K562 (cell line): ENCODE results near the gene TRIM25. TPM values are rescaled to one million over a fixed set of nuclear protein-coding genes. Genes with fewer than 3 reads are reported as not detected.

Source experiments
- ATAC-seq: fragments of 200-7000 bp; cut with Tn5 transposase; 3 replicates; pipeline ENCODE4 v1.9.1; 2020; ENCODE audit warnings: moderate library complexity
- BruUV-seq: library from RNA; stranded (reverse); fragments of 400-500 nt; replicated peaks from 2 replicates; lab custom pipeline; 2021; lab: Mats Ljungman, UMichigan
- CTCF ChIA-PET: fragments of 300-600 bp; formaldehyde crosslinking; extraction: SDS; loops from one replicate; lab custom pipeline; 2021; ENCODE audit warnings: low intra/inter-chr PET ratio; lab: Yijun Ruan, JAX
- POLR2A ChIA-PET: fragments of 300-600, 350-650 bp; sonication (Branson Sonifier 250); formaldehyde crosslinking; extraction: SDS; loops from one replicate; lab custom pipeline; 2021; ENCODE audit warnings: antibody characterized with exemption, inconsistent platforms; lab: Yijun Ruan, JAX
- DNase-seq, 4 experiments: peaks; one replicate each; pipeline versions ENCODE4 v3.0.0 to v3.0.0-alpha.2; 2011 to 2018; ENCODE audit warnings: low spot score in 3 of 4, mixed read lengths in 3 of 4; ENCODE audit errors: extremely low read depth in 1 of 4
- FAIRE-seq: peaks from 2 replicates; lab custom pipeline; 2011; peaks lifted over from hg19 to GRCh38; lab: Jason Lieb, UNC
- H2AFZ ChIP-seq: 2 replicates; pipeline ENCODE4 v1.6.0; 2011; ENCODE audit warnings: low read depth, low read length, control low read depth, inconsistent platforms
- H3K27ac ChIP-seq: fragments of 200-600 bp; 3 replicates; pipeline ENCODE4 v1.8.0; 2011; ENCODE audit warnings: low read depth, mild to moderate bottlenecking, control low read depth, inconsistent platforms, low read length, moderate library complexity, mixed read lengths; ENCODE audit errors: extremely low read depth
- H3K27me3 ChIP-seq, 2 experiments: fragments of 300-600 bp in 1 of 2; 2 replicates in 1 of 2; 3 replicates in 1 of 2; pipeline versions ENCODE4 v1.6.0 to v1.8.0; 2011; ENCODE audit warnings: inconsistent platforms in 2 of 2, low read length in 2 of 2, mild to moderate bottlenecking in 1 of 2, mixed read lengths in 1 of 2, moderate library complexity in 1 of 2; ENCODE audit not compliant: control insufficient read depth in 2 of 2, insufficient read depth in 2 of 2
- H3K36me3 ChIP-seq: fragments of 300-600 bp; 3 replicates; pipeline ENCODE4 v1.8.0; 2011; ENCODE audit warnings: mild to moderate bottlenecking, low read length, inconsistent platforms; ENCODE audit not compliant: control insufficient read depth, insufficient read depth
- H3K4me1 ChIP-seq, 2 experiments: fragments of 200-600 bp in 1 of 2; replicated peaks in 1 of 2; 2 replicates in 1 of 2; 3 replicates in 1 of 2; pipeline versions ENCODE4 v1.5.1 to v1.8.0; 2011; ENCODE audit warnings: inconsistent platforms in 2 of 2, low read length in 2 of 2, mild to moderate bottlenecking in 1 of 2, mixed read lengths in 1 of 2, moderate library complexity in 1 of 2; ENCODE audit not compliant: control insufficient read depth in 2 of 2, insufficient read depth in 2 of 2
- H3K4me2 ChIP-seq: 2 replicates; pipeline ENCODE4 v1.6.1; 2011; ENCODE audit warnings: low read length, control low read depth, inconsistent platforms, mixed read lengths; ENCODE audit not compliant: insufficient read depth
- H3K4me3 ChIP-seq: fragments of 200-600 bp; sonication (generic), shearing (Covaris generic); 2 replicates; pipeline ENCODE4 v1.5.1; 2016; ENCODE audit warnings: control low read depth, inconsistent platforms
- H3K79me2 ChIP-seq: fragments of 200-600 bp; 3 replicates; pipeline ENCODE4 v1.8.0; 2011; ENCODE audit warnings: low read length, inconsistent platforms; ENCODE audit not compliant: control insufficient read depth, insufficient read depth
- H3K9ac ChIP-seq, 2 experiments: 2 replicates each; pipeline versions ENCODE4 v1.6.0 to v1.6.1; 2011; ENCODE audit warnings: low read depth in 2 of 2, low read length in 2 of 2, control low read depth in 1 of 2, inconsistent platforms in 1 of 2, mild to moderate bottlenecking in 1 of 2, mixed read lengths in 1 of 2; ENCODE audit not compliant: insufficient read depth in 1 of 2
- H3K9me1 ChIP-seq: one replicate; pipeline ENCODE4 v1.6.0; 2011; ENCODE audit warnings: inconsistent platforms, mild to moderate bottlenecking, low read length, moderate library complexity; ENCODE audit not compliant: control insufficient read depth, insufficient read depth
- H3K9me3 ChIP-seq: replicated peaks from 2 replicates; pipeline ENCODE4 v1.5.1; 2011; ENCODE audit warnings: low read depth, low read length, inconsistent platforms; ENCODE audit not compliant: control insufficient read depth, insufficient read depth
- H4K20me1 ChIP-seq: replicated peaks from 2 replicates; pipeline ENCODE4 v1.6.1; 2011; ENCODE audit warnings: low read length, inconsistent platforms, mixed read lengths; ENCODE audit not compliant: control insufficient read depth, insufficient read depth
- EHMT2 ChIP-seq: fragments of 450-650 bp; IDR thresholded peaks from 2 replicates; pipeline ENCODE4 v1.6.1; 2018; ENCODE audit warnings: antibody characterized with exemption
- GABPA ChIP-seq: fragments of 200-800 bp; sonication (Bioruptor generic); conservative IDR thresholded peaks from 2 replicates; pipeline ENCODE4 v1.6.1; 2016; ENCODE audit warnings: low read depth, missing genetic modification characterization, missing compliant biosample characterization
- POLR2B ChIP-seq: fragments of 450-650 bp; IDR thresholded peaks from 2 replicates; pipeline ENCODE4 v1.6.1; 2018; ENCODE audit warnings: low read depth; ENCODE audit not compliant: partially characterized antibody
- TEAD1 ChIP-seq, 2 experiments: fragments of 450-650 bp in 1 of 2; sonication (generic) in 1 of 2; formaldehyde crosslinking; IDR thresholded peaks; 2 replicates each; pipeline versions ENCODE4 v1.4.0 to v1.8.0; 2020 to 2022; ENCODE audit warnings: mild to moderate bottlenecking in 2 of 2, missing genetic modification reagents in 1 of 2
- YY1 ChIP-seq, 3 experiments: IDR thresholded peaks; 2 replicates each; pipeline ENCODE4 v1.6.1; 2011; ENCODE audit warnings: low read length in 2 of 3, mild to moderate bottlenecking in 2 of 3, moderate library complexity in 2 of 3, borderline replicate concordance in 1 of 3, control low read depth in 1 of 3, low read depth in 1 of 3; ENCODE audit not compliant: insufficient read depth in 3 of 3, insufficient replicate concordance in 2 of 3, control insufficient read depth in 1 of 3, insufficient read length in 1 of 3; ENCODE audit errors: extremely low read depth in 1 of 3
- ZNF384 ChIP-seq: IDR thresholded peaks from 2 replicates; pipeline ENCODE4 v1.6.1; 2012; ENCODE audit warnings: low read depth, low read length, improper control_type of control experiment
- WGBS: fragments of 100-300 bp; shearing (Covaris generic); methylation state at CpG from one replicate; pipeline ENCODE4 v1.1.6; 2016; ENCODE audit warnings: low coverage, mixed read lengths; ENCODE audit not compliant: insufficient coverage; ENCODE audit errors: missing lambda C conversion rate; 5-methylcytosine and 5-hydroxymethylcytosine counted together
- in situ Hi-C: fragments of 300-500 bp; cut with MboI; formaldehyde crosslinking; loops from 4 replicates; pipeline ENCODE4 v1.15.0; 2018; ENCODE audit warnings: inconsistent platforms, mixed read lengths
- intact Hi-C: fragments of 100-400 bp; cut with micrococcal nuclease; formaldehyde crosslinking; loops from 2 replicates; pipeline ENCODE4 v1.14.2; 2022
- polyA plus RNA-seq, 8 experiments: library from polyadenylated mRNA; depleted of rRNA in 4 of 8; stranded (reverse) in 5 of 8; unstranded in 3 of 8; fragments of >200 nt; fragmentation: Nextera tagmentation in 2 of 8; fragmentation: Illumina TruSeq in 1 of 8; extraction: Ambion mirVana in 2 of 8; extraction: Trizol in 1 of 8; gene quantifications; 2 replicates each; pipeline versions ENCODE4 v1.2.1 to v1.2.3, GENCODE V29; 2011 to 2014; ENCODE audit warnings: inconsistent platforms in 1 of 8, missing spikeins in 1 of 8
- total RNA-seq, 7 experiments: library from RNA; depleted of rRNA in 6 of 7; stranded (reverse); fragments of >200 nt in 6 of 7; fragmentation: Illumina TruSeq in 2 of 7; extraction: Trizol in 2 of 7; gene quantifications; 2 replicates each; pipeline versions ENCODE4 v1.2.1 to v1.2.3, GENCODE V29; 2011 to 2021; ENCODE audit warnings: low replicate concordance in 1 of 7
- TF ChIP-seq, protein P1 (sequence below): fragments of 450-650 bp; IDR thresholded peaks from 2 replicates; pipeline ENCODE4 v1.6.1; 2016; ENCODE audit warnings: mild to moderate bottlenecking
- TF ChIP-seq, protein P2 (sequence below): fragments of 450-650 bp; formaldehyde crosslinking; IDR thresholded peaks from 2 replicates; pipeline ENCODE4 v1.4.0; 2022; ENCODE audit warnings: missing genetic modification characterization
- TF ChIP-seq, protein P3 (sequence below): fragments of 450-650 bp; formaldehyde crosslinking; IDR thresholded peaks from 2 replicates; pipeline ENCODE4 v1.4.0; 2020; ENCODE audit warnings: mild to moderate bottlenecking, moderate library complexity

Gene TRIM25
- total and polyA plus RNA-seq, 9 of the 15 experiments (the other 6 are each of a cell fraction or from before 2014, with no cell fraction given), result 5.9 to 49.5 (median 24.5) TPM

DNA sequence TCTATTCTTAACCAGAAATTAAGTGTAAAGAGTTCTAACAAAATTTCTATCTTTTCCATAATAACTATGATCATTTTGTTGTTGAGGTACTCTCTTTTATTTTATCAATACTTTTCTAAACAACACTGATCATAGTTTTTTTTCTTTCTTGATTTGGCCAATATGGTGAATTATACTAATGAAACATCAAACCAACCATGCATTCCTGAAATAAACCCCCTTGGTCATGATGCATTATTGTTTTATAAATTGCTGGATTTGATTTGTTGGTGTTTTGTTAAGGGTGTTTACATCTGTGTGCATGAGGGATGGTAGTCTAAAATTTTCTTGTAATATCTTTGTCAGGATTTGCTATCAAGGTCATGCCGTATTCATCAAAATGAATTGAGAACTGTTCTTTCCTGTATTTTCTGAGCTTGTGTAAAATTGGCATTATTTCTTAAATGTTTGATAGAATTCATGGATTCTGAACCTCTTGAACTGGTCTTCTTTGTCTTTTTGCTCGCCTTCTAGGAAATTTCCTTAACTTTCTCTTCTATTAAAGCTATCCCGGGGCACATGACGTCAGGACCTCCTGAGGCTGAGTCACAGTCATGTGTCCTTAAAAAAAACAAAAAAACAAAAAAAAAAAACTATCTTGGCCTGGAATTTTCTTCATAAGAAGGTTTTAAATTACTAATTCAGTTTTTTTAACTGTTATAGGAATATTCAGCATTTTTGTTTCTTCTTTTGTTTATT lies 3.9 kb upstream of the TRIM25 start (continued):
- TF ChIP-seq, protein P1, sequence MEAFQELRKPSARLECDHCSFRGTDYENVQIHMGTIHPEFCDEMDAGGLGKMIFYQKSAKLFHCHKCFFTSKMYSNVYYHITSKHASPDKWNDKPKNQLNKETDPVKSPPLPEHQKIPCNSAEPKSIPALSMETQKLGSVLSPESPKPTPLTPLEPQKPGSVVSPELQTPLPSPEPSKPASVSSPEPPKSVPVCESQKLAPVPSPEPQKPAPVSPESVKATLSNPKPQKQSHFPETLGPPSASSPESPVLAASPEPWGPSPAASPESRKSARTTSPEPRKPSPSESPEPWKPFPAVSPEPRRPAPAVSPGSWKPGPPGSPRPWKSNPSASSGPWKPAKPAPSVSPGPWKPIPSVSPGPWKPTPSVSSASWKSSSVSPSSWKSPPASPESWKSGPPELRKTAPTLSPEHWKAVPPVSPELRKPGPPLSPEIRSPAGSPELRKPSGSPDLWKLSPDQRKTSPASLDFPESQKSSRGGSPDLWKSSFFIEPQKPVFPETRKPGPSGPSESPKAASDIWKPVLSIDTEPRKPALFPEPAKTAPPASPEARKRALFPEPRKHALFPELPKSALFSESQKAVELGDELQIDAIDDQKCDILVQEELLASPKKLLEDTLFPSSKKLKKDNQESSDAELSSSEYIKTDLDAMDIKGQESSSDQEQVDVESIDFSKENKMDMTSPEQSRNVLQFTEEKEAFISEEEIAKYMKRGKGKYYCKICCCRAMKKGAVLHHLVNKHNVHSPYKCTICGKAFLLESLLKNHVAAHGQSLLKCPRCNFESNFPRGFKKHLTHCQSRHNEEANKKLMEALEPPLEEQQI, result no peak
- TF ChIP-seq ZNF384, result peak; percentile 50; the same call in 1 of the 2 replicates
- no peak for TF ChIP-seq YY1 (IDR thresholded peaks at IDR 0.05; ENCODE audit: borderline replicate concordance in 1 of 3, control insufficient read depth in 1 of 3, extremely low read depth in 1 of 3, insufficient read depth in 3 of 3, insufficient read length in 1 of 3, insufficient replicate concordance in 2 of 3, low read depth in 1 of 3, low read length in 2 of 3)
- TF ChIP-seq, all 486 proteins: peak for 11

DNA sequence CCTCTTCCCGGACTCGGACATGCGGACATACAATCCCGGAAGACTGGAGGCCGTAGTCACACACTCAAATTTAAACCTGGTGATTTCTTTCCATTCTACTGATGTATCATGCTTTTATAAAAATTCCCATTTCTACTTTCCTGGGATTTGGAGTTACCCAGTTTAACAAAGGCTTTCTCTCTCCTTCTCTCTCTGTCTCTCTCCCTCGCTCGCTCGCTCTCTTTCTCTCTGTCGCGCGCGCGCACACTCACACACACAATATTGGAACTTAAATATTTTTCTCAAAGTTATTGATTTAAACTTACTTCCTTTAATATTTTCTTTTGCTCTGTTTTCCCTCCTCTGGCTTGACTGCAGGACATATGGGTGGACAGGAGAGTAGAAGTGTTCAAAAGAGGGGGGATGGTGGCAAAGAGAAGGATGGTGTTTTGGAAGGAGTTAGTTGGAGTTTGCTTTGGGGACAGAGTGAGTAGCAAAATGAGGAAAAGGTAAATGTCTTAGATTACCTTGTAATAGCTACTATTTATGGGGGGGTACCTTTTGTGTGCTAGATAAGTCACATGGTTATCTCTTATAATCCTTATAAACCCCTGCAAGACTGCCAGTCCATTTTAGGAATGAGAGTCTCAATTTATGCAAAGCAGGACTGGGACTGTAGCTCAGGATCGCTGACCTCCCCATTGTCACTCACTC lies 878 bp upstream of the TRIM25 start:
- ChIA-PET POLR2A (interaction anchor here (0.6 to 1.1 kb wide), 6 partner anchors 9 to 520 kb away, joined by 3 to 4 read pairs (median 3); no protein-coding TSS in a partner anchor), CTCF (no interaction called here)
- intact Hi-C loops, result loop anchor here (5.0 kb wide), 1 partner anchor 82 kb away; the partner anchor contains the start of genes C17orf67 and DGKE
- no peaks in the 10 kb centered on the region for H4K20me1 ChIP-seq
- 2% methylated on average over 8 of the region's 14 CpGs for WGBS
- no peak for FAIRE-seq
- peak overlapping the region; percentile 46 to 85 for H3K9ac ChIP-seq
- ATAC-seq, result no peak
- peaks cover 17% of the 10 kb centered on the region for H3K9me3 ChIP-seq
- H3K4me2 ChIP-seq, result peak overlapping the region; percentile 95
- DNase-seq, result peak in 2 of 4 experiments; percentile 7 to 39
- H3K4me1 ChIP-seq, result peaks cover 38 to 43% of the 10 kb centered on the region in 2 experiments; a peak in 4 of 5 replicates
- H3K36me3 ChIP-seq, result peaks cover 16% of the 10 kb centered on the region; the same call in 2 of the 3 replicates
- in situ Hi-C loops, result no loop called here
- peak overlapping the region; percentile 94 for H2AFZ ChIP-seq
- H3K27me3 ChIP-seq, result no peaks in the 10 kb centered on the region
- peaks cover 4% of the 10 kb centered on the region for H3K9me1 ChIP-seq
- peak overlapping the region; percentile 88 for H3K27ac ChIP-seq
- BruUV-seq, result no TSS peak
- peaks cover 51% of the 10 kb centered on the region for H3K79me2 ChIP-seq
- peak overlapping the region; percentile 72 for H3K4me3 ChIP-seq
- 0 out of 4 replicates have a peak, but pooled peaks of 1 of the 2 experiments have one; percentile 16 for TF ChIP-seq TEAD1 (CRISPR knock-in tag; IDR thresholded peaks at IDR 0.05)
- TF ChIP-seq, protein P2, sequence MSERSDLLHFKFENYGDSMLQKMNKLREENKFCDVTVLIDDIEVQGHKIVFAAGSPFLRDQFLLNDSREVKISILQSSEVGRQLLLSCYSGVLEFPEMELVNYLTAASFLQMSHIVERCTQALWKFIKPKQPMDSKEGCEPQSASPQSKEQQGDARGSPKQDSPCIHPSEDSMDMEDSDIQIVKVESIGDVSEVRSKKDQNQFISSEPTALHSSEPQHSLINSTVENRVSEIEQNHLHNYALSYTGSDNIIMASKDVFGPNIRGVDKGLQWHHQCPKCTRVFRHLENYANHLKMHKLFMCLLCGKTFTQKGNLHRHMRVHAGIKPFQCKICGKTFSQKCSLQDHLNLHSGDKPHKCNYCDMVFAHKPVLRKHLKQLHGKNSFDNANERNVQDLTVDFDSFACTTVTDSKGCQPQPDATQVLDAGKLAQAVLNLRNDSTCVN (CRISPR knock-in tag), result peak; percentile 8; the same call in 1 of the 2 replicates
- 0 out of 2 replicates have a peak, but pooled peaks have one; percentile 13 for TF ChIP-seq GABPA (tag)
- TF ChIP-seq, protein P3, sequence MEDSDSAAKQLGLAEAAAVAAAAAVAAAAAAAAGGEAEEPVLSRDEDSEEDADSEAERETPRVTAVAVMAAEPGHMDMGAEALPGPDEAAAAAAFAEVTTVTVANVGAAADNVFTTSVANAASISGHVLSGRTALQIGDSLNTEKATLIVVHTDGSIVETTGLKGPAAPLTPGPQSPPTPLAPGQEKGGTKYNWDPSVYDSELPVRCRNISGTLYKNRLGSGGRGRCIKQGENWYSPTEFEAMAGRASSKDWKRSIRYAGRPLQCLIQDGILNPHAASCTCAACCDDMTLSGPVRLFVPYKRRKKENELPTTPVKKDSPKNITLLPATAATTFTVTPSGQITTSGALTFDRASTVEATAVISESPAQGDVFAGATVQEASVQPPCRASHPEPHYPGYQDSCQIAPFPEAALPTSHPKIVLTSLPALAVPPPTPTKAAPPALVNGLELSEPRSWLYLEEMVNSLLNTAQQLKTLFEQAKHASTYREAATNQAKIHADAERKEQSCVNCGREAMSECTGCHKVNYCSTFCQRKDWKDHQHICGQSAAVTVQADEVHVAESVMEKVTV, result no peak
- TF ChIP-seq POLR2B, result peak; percentile 17
- no peak for TF ChIP-seq EHMT2
